ENCODE data around the gene TLNRD1. TPM values are rescaled to one million over a fixed set of nuclear protein-coding genes. Genes with fewer than 3 reads are reported as not detected.

The TLNRD1 gene
- total RNA-seq, 1 experiment from 2014 or later, result 21.4 TPM

DNA sequence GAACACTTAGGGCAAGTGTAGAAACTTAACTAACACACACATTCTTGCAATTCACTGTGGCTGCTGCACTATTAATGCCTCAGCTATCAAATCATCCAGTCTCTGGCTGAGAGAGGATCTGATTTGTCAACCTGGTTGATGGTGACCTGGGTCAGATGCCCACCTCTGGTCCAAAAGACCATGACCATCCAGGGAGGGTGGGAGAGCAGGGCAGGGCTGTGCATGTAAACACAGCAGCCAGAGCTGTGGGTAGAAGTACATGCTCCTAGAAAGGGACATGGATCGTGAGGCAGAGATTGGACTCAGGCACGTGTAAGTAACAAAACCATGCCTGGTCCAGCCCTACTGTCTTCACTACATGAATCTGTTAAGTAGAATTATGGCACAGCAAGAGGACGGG, 28.4 kb upstream of the TLNRD1 start:
- no peak for DNase-seq (ENCODE audit: low read depth)
- in situ Hi-C loops (cut with HindIII; ENCODE audit: low pct_unique_long_range_greater_than_20kb, low sequenced_read_pairs), result no loop called here

DNA sequence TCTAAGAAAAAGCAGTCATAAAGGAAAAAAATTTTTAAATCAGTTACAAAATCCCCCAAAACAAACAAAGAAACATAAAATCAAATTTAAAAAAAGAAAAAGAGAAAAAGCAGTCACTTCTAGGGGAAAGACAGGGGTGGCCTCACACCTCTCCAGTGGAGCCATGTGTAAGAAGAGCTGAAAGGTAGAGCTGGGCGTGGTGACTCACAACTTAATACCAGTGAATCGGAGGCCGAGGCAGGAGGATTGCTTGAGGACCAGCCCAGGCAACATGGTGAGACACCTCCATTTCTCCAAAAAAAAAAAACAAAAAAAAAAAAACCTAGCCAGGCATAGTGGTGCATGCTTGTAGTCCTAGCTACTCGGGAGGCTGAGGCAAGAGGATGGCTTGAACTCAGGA, 25.8 kb upstream of the TLNRD1 start:
- in situ Hi-C loops (cut with HindIII; ENCODE audit: low pct_unique_long_range_greater_than_20kb, low sequenced_read_pairs), result no loop called here
- DNase-seq (ENCODE audit: low read depth), result no peak

DNA sequence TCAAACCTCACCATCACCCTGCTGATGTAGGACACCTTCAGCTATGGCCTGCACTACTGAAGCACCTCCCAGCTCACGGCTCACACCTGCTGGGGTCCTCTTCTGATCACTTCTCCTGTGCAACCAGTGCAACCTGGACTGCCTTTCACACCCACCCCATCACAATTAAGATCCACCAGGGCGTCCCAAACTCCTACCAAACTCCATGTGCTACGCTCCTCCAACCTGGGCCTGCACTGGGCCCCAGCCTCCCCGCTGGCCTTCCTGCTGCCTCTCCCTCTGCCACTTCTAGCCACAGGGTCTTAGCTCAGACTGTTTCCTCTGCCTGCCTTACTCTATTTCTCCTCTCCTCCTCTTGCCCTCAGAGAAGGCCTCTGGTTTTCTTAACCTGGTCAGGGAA, 23.9 kb upstream of the TLNRD1 start:
- no peak for DNase-seq (ENCODE audit: low read depth)
- in situ Hi-C loops (cut with HindIII; ENCODE audit: low pct_unique_long_range_greater_than_20kb, low sequenced_read_pairs), result no loop called here

DNA sequence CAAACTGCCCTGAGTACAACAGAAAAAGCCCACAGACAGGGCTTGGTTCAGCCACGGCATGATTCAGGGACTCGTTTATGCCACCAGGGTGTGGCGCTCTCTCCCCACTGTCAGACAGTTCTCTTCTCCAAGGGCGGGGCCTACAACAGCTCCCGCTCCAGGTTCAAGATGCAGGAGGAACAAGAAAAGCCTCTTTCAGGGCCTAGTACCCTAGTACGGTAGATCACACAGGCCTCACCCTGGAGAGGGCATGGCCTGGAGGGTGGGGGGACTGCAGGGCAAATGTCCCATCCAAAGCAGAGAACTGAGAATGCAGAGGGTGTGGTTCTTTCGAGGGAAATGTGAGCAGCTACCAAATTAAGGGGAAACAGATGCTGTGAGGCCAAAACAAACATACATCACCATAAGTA, 23.1 kb upstream of the TLNRD1 start:
- in situ Hi-C loops (cut with HindIII; ENCODE audit: low pct_unique_long_range_greater_than_20kb, low sequenced_read_pairs), result no loop called here

DNA sequence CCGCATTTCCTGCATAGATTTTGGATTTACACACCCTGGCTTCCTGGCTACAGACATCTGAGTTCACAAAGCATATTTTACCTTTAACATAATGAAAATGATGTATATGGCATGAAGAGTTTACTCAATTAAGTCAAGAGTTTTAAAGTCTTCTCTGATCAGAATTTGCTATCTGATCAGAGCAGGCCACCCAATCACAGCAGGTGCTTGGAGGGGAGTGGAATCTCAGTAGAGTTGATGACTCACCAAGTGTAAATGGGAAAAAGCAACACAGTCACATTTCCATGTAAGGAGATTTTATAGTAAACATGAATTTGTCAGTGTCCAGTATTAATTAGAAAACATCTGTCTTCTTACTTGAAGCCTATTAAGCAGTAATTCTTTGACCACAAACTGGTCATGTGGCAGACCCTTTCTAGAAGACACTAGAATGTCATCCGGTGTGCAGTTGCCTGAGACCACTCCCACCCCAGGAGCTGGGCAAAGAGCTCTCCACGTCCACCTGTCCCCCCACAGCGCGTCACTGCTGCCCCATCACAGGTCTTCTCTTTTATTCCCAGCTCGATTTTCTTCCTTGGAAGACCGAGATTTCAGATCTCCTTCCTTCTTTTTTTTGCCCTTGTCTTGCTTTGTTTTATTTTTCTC, 21.9 kb upstream of the TLNRD1 start:
- in situ Hi-C loops (cut with HindIII; ENCODE audit: low pct_unique_long_range_greater_than_20kb, low sequenced_read_pairs), result no loop called here
- DNase-seq (ENCODE audit: low read depth), result peak; percentile 22

More for the DNA sequence above, 23.1 kb upstream of the TLNRD1 start:
- no peak for DNase-seq (ENCODE audit: low read depth)

DNA sequence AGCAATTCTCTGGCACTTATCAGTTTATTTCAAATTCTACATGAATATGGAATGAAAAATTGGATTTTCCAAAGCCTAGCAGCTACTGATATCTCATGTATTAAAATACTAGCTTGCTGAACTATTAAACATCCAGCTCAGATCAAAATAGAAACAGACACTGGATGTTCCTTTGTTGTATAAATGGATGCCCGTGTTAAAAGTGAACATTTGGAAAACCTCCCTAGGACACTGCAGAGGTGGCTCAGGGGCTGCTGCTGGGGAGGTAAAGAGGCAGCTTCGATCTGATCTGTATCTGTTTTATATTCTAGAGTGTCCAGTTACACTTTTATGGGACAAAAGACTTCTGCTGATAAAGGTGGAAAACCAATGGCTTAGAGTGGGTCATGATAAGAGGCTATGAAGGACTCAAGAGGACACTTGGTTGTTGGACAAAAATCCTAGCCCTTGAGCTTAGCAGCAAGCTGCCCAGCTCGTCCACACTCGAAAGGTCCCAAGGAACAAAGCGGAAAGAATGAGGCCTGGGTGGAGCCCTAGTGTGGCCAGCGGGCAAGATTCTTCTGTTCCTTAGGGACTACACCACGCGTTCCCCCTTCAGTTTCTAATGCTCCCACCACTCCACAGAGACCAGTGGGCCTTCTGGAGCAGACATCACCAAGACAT, 21.1 kb upstream of the TLNRD1 start:
- DNase-seq (ENCODE audit: low read depth), result no peak
- in situ Hi-C loops (cut with HindIII; ENCODE audit: low pct_unique_long_range_greater_than_20kb, low sequenced_read_pairs), result no loop called here

DNA sequence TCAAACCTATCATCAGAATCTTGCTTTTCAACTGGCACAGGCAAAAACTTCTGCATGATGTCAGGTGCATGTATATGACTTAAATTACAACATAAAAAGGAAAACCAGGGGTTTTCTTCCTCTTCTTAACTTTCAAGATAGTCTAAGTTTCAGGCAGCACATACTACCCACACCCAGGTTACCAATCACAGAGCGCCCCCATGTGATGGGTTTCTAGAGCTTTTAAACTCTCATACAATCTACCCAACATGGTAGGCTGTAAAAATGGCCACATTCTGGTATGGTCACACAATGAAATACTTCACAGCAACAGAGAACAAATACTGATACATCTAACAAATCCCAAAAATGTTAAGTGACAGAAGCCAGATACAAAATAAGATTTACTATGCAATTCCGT, 18.5 kb upstream of the TLNRD1 start:
- DNase-seq (ENCODE audit: low read depth), result no peak
- in situ Hi-C loops (cut with HindIII; ENCODE audit: low pct_unique_long_range_greater_than_20kb, low sequenced_read_pairs), result no loop called here

DNA sequence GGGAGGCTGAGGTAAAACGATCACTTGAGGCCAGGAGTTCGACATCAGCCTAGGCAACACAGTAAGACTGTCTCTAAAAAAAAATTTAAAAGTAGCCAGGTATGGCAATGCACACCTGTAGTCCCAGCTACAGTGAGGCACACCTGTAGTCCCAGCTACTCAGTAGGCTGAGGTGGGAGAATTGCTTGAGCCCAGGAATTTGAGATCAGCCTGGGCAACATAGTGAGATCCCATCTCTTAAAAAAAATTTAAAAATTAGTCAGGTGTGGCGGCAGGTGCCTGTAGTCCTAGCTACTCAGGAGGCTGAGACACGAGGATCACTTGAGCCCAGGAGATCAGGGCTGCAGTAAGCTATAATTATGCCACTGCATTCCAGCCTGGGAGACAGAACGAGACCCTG, 17.9 kb upstream of the TLNRD1 start:
- DNase-seq (ENCODE audit: low read depth), result no peak
- in situ Hi-C loops (cut with HindIII; ENCODE audit: low pct_unique_long_range_greater_than_20kb, low sequenced_read_pairs), result no loop called here

DNA sequence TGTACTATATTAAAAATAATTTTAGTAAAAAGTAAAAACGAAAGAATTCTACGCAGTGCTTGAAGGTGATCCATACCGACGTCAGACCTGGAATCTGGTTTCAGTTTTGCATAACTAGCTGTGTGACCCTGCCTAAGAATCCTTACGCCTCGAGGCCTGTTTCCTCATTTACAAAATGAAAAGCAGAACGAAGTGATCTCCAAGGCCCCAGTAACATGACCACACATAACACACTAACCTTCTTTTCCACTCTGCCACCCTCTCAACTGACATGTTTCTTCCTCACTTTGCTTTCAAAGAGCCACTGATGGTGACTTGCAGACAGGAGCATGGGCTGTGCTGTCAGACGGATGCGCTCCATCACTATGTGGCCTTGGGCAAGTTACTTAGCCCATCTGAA, 15.9 kb upstream of the TLNRD1 start:
- in situ Hi-C loops (cut with HindIII; ENCODE audit: low pct_unique_long_range_greater_than_20kb, low sequenced_read_pairs), result no loop called here

DNA sequence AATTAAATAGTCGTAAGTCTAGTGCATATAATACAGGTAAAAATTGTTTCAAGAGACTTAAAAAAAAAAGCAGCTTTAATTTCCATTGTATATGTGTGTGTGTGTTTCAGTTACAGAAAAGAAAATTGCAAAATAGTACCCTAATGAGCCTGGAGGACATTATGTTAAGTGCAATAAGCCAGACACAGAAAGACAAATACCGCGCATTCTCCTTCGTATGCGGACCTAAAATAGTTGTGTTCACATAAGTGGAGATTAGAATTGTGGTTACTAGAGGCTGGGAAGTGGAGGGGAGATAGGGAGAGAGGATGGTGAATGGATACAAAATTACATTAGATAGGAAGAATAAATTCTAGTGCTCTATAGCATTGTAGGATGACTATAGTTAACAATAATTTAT, 14.7 kb upstream of the TLNRD1 start:
- in situ Hi-C loops (cut with HindIII; ENCODE audit: low pct_unique_long_range_greater_than_20kb, low sequenced_read_pairs), result no loop called here
- DNase-seq (ENCODE audit: low read depth), result no peak

More for the DNA sequence above, 15.9 kb upstream of the TLNRD1 start:
- no peak for DNase-seq (ENCODE audit: low read depth)

DNA sequence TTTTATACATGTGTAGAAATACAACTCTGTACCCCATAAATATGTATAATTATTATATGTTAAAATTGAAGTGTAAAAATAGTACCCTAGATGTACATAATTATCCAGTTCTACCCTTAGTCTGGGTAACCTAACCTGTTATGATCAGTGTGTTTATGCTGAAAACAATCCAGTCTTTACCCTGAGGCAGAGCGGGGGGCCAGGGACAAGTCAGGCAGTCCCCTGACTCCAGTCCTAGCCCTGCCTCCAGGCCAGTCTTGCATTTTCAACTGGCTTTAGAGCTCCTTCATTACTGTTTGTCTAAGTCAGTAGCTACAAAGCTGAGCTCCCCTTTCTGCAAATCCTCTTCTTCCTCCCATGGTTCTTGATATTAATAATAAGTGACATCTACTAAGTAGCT, 14.2 kb upstream of the TLNRD1 start:
- no peak for DNase-seq (ENCODE audit: low read depth)
- in situ Hi-C loops (cut with HindIII; ENCODE audit: low pct_unique_long_range_greater_than_20kb, low sequenced_read_pairs), result no loop called here

DNA sequence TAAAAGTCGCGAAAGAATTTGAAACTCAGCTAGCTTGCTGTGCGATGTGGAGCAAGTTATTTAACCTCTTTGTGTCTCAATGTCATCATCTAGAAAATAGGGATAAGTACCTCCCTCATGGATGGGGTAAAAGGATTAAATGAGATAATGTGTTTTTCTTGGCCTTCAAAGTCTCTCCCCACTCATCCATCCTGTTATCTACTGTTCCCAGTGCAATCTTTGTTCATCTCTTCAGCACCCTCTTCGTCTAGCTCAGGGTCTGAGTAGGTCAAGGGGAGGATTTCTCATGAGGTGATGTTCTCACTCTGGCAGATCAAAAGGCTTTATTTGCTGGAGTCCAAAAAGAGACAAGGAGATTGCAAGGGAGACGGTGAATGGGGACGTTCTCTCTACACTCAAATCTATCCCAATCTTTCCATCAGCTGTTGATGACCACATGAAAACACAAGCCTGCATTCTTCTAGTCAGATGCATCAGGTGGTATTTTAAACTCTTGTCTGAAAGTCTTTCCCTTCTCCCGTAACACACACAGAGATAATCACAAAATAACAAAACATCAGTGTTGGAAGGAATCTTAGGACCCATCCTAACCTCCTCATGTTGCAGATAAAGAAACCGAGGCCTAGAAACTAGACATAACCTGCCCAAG, 12.5 kb upstream of the TLNRD1 start:
- no peak for DNase-seq (ENCODE audit: low read depth)
- in situ Hi-C loops (cut with HindIII; ENCODE audit: low pct_unique_long_range_greater_than_20kb, low sequenced_read_pairs), result no loop called here

DNA sequence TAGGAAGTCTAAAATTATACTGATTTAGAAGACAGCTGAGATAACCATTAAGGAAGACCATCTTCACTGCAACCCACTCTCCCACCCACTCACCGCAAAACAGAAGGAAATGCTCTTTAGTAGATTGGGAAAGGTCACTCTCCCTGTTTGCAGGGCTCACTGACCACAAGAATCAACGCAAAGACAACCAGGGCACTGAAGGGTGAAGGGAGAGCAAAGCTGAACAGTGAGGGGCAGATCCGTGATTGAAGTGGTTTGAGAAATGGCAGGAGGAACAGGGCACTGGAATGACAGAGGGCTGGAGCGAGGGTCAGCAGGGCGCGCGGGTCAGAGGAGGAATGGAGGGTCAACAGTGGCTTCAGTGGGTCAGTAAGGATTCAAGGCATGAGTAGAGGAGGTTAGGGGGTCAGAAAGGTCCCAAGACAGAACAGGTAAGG, 11.6 kb upstream of the TLNRD1 start:
- in situ Hi-C loops (cut with HindIII; ENCODE audit: low pct_unique_long_range_greater_than_20kb, low sequenced_read_pairs), result no loop called here
- DNase-seq (ENCODE audit: low read depth), result no peak

DNA sequence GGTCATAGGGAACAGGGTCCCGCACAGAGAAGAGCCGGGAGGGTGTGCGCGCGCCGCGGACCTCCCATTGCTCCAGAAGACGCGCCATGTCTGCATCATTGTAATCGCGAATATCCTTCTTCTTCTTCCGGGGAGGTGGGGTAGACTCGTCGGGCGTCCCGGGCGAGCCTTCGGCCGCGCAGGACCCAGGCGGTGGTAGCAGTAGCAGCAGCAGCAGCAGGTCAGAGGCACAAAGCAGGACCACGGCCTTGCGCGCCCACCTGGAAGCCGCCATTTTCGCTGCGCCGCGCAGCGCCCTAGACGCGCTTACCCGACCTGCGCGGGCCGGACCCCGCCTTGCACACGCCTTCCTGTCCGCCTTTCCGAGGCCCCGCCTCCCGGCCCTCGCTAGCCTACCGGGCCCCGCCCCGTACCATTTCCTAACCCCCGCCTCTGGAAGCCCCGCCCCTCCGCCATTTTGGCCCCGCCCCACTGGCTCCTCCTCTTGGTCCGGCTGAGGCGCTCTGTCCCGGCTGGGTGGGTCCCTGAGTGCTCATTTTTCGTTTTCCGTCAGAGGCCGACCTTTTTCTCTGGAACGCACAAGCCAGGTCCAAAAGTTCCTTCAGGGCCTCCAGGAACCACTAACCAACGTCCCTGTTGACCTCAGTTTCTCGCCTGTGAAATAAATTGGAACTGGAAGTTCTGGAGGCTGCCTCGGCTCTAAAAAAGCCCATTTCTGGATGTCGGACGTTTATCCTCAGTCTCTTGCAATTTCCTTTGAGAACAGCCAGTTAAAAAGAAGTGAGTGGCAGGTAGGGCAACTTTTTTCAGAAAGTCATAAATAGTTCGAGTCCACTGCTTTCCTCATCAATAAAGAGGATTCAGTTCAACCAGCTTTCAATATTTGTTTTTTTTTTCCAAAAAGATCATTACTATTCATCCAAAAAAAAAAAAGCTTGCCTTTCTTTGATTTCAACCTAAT, 10.9 kb upstream of the TLNRD1 start, which contains the start of gene MESD:
TSS of gene MESD (minus strand) at position 302 of the 961 bp plus-strand sequence. CDS start at position 274, 28 bp downstream.
- in situ Hi-C loops (cut with HindIII; ENCODE audit: low pct_unique_long_range_greater_than_20kb, low sequenced_read_pairs), result no loop called here
- peak; percentile 77 for DNase-seq (ENCODE audit: low read depth)

DNA sequence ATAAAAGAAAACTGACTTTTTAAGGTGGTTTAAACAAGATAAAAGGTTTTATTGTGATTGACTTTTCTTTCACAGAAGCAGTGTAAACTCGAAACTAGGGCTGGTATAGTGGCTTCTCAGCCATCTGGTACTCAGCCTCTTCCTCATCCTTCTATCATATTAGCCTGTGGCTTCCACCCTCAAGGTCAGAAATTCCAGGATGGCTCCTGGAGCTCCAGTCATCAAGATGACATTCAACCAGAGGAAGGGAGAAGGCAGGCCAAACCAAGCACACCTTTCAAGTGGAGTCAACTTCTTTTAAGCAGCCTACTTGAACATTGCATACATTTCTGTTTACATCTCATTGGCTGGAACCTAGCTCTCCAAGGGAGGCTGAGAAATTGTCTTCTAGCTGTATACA, 9.8 kb upstream of the TLNRD1 start:
- in situ Hi-C loops (cut with HindIII; ENCODE audit: low pct_unique_long_range_greater_than_20kb, low sequenced_read_pairs), result no loop called here
- no peak for DNase-seq (ENCODE audit: low read depth)

DNA sequence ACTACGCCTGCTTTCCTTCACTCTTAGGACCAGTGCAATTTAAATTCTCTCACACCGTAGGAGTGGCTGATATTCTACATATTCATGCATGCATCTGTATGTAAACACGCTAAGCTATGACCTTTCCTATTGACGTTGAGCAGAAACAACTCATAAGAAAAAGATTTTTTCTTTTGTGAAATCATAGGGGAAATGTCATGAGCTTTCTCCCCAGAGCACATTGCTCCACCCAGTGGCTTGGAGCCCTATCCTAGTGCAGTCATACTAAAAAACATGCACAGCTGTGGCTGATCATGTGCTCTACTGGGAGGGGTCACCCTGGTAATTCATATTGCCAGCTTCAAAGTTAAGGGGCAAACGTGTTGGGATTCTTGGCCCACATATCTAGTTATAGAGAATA, 9.3 kb upstream of the TLNRD1 start:
- in situ Hi-C loops (cut with HindIII; ENCODE audit: low pct_unique_long_range_greater_than_20kb, low sequenced_read_pairs), result no loop called here
- DNase-seq (ENCODE audit: low read depth), result no peak

DNA sequence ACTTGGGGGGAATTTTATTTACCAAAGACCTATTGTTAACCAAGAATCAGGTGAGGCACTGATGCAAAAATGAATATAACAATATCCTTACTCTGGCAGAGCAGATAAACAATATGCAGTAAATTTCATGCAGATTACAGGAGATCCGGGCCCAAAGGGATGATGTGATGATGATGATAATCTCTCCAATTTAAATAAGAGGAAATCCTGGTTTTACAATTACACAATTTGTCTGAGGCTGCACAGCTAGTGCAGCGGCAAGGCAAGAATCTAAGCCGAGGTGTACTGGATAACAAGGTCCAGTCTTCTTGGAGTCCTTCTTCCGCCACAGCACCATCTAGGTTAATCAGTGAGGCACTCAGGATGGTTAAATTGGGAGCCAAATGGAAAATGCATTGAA, 8.7 kb upstream of the TLNRD1 start:
- no peak for DNase-seq (ENCODE audit: low read depth)
- in situ Hi-C loops (cut with HindIII; ENCODE audit: low pct_unique_long_range_greater_than_20kb, low sequenced_read_pairs), result no loop called here

DNA sequence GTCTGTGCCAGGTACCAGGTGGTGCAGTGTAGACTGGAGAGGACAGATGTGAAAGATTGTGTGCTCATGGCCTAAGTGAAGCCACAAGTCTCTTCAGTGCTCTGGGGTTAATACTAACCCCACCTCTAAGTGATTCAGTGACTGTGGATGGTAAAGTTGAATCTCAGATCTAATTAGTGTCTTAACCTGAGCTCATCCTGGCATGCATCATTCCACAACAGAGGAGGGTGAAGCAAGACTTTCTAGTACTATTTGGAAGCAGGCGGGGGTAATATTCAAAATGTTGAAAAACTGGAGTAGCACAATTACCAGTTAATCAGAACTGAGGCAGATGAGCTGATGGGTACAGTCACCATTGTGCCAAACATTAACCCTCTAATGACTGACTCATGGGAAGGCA, 8.3 kb upstream of the TLNRD1 start:
- no peak for DNase-seq (ENCODE audit: low read depth)

DNA sequence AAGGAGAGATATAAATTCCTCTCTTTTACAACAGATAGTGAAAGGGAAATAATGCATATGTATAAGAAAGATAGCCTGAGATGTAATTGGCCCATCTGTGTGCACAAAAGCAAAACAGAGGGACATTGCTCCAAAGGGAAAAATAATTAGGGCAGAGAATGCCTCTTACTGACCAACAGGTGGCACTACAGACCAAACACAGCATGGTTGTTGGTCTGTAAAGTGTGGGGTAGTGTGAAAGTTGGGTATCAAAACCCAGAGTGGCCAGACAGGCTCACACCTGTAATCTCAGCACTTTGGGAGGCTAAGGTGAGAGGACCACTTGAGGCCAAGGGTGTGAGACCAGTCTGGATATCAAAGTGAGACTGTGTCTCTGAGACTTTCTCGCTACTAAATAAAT, 4.5 kb upstream of the TLNRD1 start:
- in situ Hi-C loops (cut with HindIII; ENCODE audit: low pct_unique_long_range_greater_than_20kb, low sequenced_read_pairs), result no loop called here

More for the DNA sequence above, 8.3 kb upstream of the TLNRD1 start:
- in situ Hi-C loops (cut with HindIII; ENCODE audit: low pct_unique_long_range_greater_than_20kb, low sequenced_read_pairs), result no loop called here

More for the DNA sequence above, 4.5 kb upstream of the TLNRD1 start:
- DNase-seq (ENCODE audit: low read depth), result no peak
